ENCODE measurements around the gene IL1F10.

DNA sequence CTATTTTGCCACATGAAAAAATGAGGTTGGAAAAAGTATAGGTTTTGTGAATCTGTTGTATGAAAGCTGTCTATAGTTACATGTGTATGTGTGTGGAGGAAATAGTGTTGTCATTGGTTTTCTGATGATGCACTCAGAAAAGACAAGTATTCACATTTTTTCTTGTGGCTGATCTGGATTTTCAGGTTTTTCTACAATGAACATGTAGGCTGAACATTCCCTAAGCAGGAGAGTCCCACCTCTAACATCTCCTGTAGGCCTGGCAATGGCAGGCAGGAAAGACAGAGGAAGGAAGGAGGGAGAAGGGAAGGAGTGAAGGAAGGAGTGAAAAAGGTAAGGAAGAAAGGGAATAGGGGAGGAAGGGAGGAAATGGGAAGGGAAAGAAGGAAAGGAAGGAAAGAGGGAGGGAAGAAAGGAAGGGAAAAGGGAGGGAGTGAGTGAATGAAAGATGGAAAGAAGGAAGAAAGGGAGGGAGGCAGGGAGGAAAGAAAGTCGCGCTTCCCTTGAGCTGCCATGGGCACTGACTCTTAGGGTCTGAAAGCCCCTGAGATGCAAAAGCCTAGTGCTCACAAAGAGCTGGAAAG lies 9.3 kb upstream of the IL1F10 start:
- TF ChIP-seq, protein P1, sequence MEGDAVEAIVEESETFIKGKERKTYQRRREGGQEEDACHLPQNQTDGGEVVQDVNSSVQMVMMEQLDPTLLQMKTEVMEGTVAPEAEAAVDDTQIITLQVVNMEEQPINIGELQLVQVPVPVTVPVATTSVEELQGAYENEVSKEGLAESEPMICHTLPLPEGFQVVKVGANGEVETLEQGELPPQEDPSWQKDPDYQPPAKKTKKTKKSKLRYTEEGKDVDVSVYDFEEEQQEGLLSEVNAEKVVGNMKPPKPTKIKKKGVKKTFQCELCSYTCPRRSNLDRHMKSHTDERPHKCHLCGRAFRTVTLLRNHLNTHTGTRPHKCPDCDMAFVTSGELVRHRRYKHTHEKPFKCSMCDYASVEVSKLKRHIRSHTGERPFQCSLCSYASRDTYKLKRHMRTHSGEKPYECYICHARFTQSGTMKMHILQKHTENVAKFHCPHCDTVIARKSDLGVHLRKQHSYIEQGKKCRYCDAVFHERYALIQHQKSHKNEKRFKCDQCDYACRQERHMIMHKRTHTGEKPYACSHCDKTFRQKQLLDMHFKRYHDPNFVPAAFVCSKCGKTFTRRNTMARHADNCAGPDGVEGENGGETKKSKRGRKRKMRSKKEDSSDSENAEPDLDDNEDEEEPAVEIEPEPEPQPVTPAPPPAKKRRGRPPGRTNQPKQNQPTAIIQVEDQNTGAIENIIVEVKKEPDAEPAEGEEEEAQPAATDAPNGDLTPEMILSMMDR (IDR thresholded peaks at IDR 0.05) = no peak
- no peak for TF ChIP-seq EP300 (IDR thresholded peaks at IDR 0.05)
